Right hindlimb (tissue), 1 donor: Measurements from ENCODE around the gene KIFC1.
"Not testable (repeated sequence)": the region's sequence is repeated elsewhere in the genome, so short reads cannot be mapped to it uniquely, and the experiment has no call there.

Experiments
- DNase-seq: peaks from one replicate; pipeline ENCODE4 v3.0.0-alpha.2; 2018

The KIFC1 gene

GRCh38 chr6:33391278-33391921 lies at the start of gene KIFC1:
KIFC1 (plus strand) TSS chr6:33391823; CDS start chr6:33391986, 163 bp downstream.
- DNase-seq, result peak; percentile 100

DNA sequence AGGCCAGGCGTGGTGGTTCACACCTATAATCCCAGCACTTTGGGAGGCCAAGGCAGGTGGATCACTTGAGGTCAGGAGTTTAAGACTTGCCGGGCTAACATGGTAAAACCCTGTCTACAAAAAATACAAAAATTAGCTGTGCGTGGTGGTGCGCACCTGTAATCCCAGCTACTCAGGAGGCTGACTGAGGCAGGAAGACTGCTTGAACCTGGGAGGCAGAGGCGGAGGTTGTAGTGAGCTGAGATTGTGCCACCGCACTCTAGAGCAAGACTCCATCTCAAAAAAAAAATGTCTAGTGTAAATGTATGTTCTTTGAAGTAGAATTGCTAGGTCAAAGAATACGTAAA lies 48.0 kb upstream of the KIFC1 start:
- not testable (repeated sequence) for DNase-seq

DNA sequence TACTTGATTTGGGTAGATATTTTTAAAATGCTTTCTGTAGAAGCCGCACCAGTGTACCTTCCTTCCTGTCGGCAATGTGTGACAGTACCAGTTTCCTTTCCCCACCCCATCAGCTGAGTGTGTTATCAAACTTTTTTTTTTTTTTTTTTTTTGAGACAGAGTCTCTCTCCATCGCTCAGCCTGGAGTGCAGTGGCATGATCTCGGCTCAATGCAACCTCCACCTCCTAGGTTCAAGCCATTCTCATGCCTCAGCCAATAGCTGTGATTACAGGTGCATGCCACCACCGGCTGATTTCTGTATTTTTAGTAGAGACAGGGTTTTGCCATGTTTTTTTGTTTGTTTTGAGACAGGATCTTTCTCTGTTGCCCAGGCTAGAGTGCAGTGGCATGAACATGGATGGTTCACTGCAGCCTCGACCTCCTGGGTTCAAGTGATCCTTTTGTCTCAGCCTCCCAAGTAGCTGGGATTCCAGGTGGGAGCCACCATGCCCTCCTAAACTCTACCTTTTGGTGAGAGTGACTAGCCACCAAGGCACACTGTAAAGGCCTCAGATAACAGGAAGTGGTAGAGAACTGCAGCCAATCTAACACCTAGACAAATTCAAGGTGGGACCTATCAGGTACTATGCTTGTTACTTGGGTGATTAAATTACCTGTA lies 47.5 kb upstream of the KIFC1 start:
- no peak for DNase-seq

DNA sequence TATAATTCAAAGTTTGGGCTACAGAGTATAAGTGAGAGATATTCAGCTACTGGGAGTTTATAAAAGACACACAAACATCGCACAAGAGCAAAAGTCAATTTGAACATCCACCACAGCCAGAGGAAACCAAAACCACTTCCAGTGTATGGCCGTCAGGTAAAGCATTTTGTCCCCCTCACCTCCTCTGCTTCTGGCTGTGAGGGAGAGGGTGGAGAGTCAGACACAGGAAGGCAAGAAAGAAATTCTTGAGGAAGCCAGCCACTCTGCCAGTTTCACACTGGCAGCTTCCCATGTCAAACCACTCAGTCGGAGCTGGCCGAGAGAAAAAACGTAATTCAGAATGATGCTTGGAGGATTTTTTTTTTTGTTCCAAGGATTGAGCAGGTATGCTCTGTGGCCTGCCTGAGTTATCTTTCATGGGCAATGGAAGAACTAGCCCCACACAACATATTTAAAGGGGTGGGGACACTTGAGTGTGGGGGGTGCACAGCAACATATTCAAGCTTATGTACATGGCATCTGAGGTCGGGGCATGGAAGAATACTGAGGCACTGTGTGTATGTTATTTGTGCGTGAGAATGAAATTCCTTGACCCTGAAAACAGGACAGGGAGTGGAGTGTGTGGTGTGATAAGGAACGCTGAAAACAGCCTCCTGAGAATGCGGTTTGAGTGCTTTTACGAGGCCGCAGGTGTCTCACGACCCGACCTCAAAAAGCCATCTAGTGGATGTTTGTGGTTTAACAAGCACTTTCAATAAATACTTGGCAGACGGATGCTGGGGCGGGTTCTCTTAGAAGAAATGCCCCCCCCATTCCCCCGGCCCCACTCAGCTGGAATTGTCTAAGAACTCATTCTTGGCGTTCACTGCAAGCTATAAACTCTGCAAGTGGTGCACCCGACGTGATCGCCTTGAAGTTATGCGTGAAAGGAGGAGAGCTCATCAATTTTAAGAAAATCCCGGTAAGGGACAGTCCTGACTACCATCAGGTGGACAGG lies 46.6 kb upstream of the KIFC1 start:
- DNase-seq, result peak; percentile 78

GRCh38 chr6:33346972-33347371 lies 44.7 kb upstream of the KIFC1 start:
- DNase-seq, result not testable (repeated sequence)

DNA sequence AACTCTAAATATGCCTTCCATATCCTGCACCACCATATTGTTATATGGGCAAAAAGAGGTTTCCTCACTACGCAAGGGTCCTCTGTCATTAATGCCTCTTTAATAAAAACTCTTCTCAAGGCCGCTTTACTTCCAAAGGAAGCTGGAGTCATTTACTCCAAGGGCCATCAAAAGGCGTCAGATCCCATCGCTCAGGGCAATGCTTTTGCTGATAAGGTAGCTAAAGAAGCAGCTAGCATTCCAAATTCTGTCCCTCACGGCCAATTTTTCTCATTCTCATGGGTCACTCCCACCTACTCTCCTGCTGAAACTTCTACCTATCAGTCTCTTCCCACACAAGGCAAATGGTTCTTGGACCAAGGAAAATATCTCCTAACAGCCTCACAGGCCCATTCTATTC lies 43.8 kb upstream of the KIFC1 start:
- DNase-seq, result no peak

DNA sequence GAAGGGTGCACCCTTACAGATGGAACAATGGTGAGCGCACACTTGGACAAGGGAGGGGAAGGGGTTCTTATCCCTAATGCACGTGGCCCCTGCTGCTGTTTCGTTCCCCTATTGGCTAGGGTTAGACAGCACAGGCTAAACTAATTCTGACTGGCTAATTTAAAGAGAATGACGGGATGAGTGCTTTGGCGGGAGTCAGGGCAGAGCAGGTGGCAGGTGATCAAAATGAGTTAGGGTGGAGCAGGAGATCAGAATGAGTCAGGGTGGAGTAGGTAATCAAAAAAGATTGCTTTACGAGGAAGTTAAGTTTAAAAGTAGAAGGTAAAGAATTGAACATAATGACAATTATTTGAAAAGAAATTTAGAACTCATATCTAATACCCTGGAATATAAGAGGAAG lies 35.8 kb upstream of the KIFC1 start:
- not testable (repeated sequence) for DNase-seq

DNA sequence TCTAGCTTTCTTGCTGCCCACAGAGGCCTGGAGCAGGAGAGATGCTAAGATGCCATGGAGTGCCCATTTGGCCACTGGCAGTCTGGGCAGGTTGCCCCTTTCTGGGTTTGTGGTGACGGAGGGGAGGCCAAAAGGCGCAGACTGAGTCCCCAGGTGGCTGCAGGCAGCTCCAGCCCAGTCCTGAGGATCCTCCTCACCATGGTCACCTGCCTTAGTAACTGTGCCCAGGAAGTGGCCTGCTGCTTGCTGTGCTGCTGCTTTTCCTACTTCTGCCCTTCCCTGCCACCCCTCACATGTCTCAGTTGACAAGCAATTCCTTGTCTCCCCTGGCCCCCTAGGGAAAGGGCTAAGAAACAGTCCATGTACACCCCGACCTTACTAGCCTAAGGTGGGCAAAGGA lies 35.3 kb upstream of the KIFC1 start:
- DNase-seq, result no peak

- DNase-seq, result not testable (repeated sequence)
Measured at GRCh38 chr6:33357160-33357871, 34.3 kb upstream of the KIFC1 start.

DNA sequence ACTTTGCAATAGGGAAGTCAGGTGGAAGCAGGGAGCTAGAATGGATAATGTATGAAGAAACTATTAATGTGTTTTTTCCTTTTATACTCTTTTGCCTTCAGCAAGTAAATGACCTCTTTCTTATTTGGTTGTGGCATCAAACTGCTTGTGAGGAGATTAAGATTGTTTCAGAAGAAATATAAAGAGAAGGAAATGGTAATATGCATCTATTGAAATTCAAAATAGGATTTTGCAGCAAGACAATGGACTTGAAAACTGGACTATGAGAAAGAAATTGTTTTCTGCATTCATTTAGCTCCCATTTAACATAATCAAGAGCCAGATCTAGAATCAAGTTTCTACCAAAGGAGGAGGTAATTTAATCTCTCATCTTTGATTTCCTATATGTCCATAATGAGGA lies 32.3 kb upstream of the KIFC1 start:
- no peak for DNase-seq

- DNase-seq, result not testable (repeated sequence)
Measured at GRCh38 chr6:33363486-33363885, 28.1 kb upstream of the KIFC1 start.

- DNase-seq, result not testable (repeated sequence)
Measured at GRCh38 chr6:33364475-33365205, 27.0 kb upstream of the KIFC1 start.

GRCh38 chr6:33365206-33365971 lies 26.2 kb upstream of the KIFC1 start:
- DNase-seq, result not testable (repeated sequence)

DNA sequence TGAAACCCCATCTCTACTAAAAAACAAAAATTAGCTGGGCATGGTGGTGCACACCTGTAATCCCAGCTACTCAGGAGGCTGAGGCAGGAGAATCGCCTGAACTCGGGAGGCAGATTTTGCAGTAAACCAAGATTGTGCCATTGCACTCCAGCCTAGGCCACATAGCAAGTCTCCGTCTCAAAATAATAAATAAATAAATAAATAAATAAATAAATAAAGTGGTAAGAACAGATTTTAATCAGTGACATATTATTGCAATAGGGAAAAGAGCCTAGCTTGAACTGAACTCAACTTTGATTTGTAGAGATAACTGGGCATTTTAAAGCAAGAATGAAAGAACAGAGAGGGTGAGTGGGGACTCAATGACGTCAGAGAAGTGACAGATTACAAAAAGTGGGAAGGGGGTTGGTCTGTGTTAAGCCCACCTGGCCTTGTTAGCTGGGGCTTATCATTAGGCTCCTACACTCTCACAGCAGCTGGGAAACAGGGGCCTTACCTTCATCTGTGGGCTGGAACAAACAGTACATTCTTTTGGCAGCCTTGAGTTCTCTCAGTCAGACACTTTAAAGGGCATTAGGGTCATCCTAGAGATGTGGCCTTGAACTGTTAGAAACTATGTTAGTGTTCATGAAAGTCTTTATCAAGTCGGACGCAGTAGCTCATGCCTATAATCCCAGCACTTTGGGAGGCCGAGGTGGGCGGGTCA lies 24.5 kb upstream of the KIFC1 start:
- no peak for DNase-seq

DNA sequence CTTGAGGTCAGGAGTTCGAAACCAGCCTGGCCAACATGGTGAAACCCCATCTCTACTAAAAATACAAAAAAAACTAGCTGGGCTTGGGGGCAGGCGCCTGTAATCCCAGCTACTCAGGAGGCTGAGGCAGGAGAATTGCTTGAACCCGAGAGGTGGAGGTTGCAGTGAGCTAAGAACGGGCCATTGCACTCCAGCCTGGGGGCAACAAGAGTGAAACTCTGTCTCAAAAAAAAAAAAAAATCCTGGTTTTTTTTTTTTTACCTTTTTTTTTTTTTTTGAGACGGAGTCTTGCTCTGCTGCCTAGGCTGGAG lies 24.0 kb upstream of the KIFC1 start:
- not testable (repeated sequence) for DNase-seq

DNA sequence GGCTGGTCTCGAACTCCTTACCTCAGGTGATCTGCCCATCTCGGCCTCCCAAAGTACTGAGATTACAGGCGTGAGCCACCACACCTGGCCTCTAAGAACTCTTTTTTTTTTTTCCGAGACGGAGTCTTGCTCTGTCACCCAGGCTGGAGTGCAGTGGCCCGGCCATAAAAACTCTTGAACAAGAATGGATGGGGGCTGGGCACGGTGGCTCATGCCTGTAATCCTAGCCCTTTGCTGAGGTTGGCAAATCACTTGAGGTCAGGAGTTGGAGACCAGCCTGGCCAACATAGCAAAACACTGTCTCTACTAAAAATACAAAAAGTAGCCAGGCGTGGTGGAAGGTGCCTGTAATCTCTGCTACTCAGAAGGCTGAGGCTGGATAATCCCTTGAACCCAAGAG lies 19.7 kb upstream of the KIFC1 start:
- DNase-seq, result not testable (repeated sequence)

- no peak for DNase-seq
Measured at GRCh38 chr6:33372526-33373123, 19.0 kb upstream of the KIFC1 start.

- no peak for DNase-seq
Measured at GRCh38 chr6:33373960-33374910, 17.4 kb upstream of the KIFC1 start.

GRCh38 chr6:33375143-33375671 lies 16.4 kb upstream of the KIFC1 start:
- peak; percentile 89 for DNase-seq
